Panc1 (cell line): Measurements from ENCODE around the gene NEMF. TPM values are rescaled to one million over a fixed set of nuclear protein-coding genes. Genes with fewer than 3 reads are reported as not detected.

ENCODE experiments used
- ATAC-seq: fragments of 200-7000 bp; cut with Tn5 transposase; 2 replicates; pipeline ENCODE4 v1.9.1; 2020; ENCODE audit warnings: mild to moderate bottlenecking, moderate library complexity
- BruUV-seq: library from RNA; stranded (reverse); fragments of 400-500 nt; replicated peaks from 2 replicates; lab custom pipeline; 2021; lab: Mats Ljungman, UMichigan
- CTCF ChIA-PET: fragments of 300-600 bp; sonication (Branson Sonifier 250); formaldehyde crosslinking; loops from one replicate; lab custom pipeline; 2022; ENCODE audit warnings: antibody characterized with exemption; lab: Charles Lee
- POLR2A ChIA-PET: fragments of 300-600 bp; sonication (Branson Sonifier 250); formaldehyde crosslinking; loops from one replicate; lab custom pipeline; 2022; ENCODE audit warnings: antibody characterized with exemption; lab: Charles Lee
- DNase-seq: peaks from one replicate; pipeline ENCODE4 v3.0.0-alpha.2; 2010; ENCODE audit warnings: low read depth, low spot score
- H3K27ac ChIP-seq: 2 replicates; pipeline ENCODE4 v1.5.1; 2011; ENCODE audit warnings: mild to moderate bottlenecking, low read length, inconsistent platforms
- H3K27me3 ChIP-seq: fragments of 200-500 bp; sonication (Bioruptor generic); 2 replicates; pipeline ENCODE4 v1.6.0; 2014; ENCODE audit warnings: low read length, inconsistent platforms; ENCODE audit not compliant: control insufficient read depth, insufficient read depth
- H3K36me3 ChIP-seq: fragments of 200-500 bp; sonication (Bioruptor generic); 2 replicates; pipeline ENCODE4 v1.5.1; 2014; ENCODE audit warnings: inconsistent platforms, mild to moderate bottlenecking, low read length, moderate library complexity; ENCODE audit not compliant: control insufficient read depth, insufficient read depth
- H3K4me1 ChIP-seq: 2 replicates; pipeline ENCODE4 v1.5.1; 2011; ENCODE audit warnings: inconsistent platforms, mild to moderate bottlenecking, low read length, moderate library complexity; ENCODE audit not compliant: control insufficient read depth, insufficient read depth
- H3K4me3 ChIP-seq, 2 experiments: 2 replicates each; pipeline ENCODE4 v1.5.1; 2011 to 2012; ENCODE audit warnings: low read depth in 2 of 2, low read length in 2 of 2, mild to moderate bottlenecking in 2 of 2, inconsistent platforms in 1 of 2, moderate library complexity in 1 of 2
- H3K9me3 ChIP-seq: fragments of 200-500 bp; sonication (Bioruptor generic); 2 replicates; pipeline ENCODE4 v1.5.1; 2014; ENCODE audit warnings: low read depth, mild to moderate bottlenecking, inconsistent platforms, low read length, moderate library complexity; ENCODE audit not compliant: control insufficient read depth, insufficient read depth
- POLR2AphosphoS5 ChIP-seq: IDR thresholded peaks from 2 replicates; pipeline ENCODE4 v1.6.1; 2012; ENCODE audit warnings: mild to moderate bottlenecking, low read depth, low read length, moderate library complexity
- REST ChIP-seq, 2 experiments: IDR thresholded peaks; 2 replicates each; pipeline ENCODE4 v1.6.1; 2011 to 2012; ENCODE audit warnings: low read depth in 2 of 2, control low read depth in 1 of 2, low read length in 1 of 2, mild to moderate bottlenecking in 1 of 2, moderate library complexity in 1 of 2; ENCODE audit not compliant: insufficient read depth in 1 of 2
- SIN3A ChIP-seq: IDR thresholded peaks from 2 replicates; pipeline ENCODE4 v1.6.1; 2012; ENCODE audit warnings: low read depth, mild to moderate bottlenecking, low read length, moderate library complexity, borderline replicate concordance; ENCODE audit not compliant: insufficient read depth
- TCF7L2 ChIP-seq: IDR thresholded peaks from 2 replicates; pipeline ENCODE4 v1.6.1; 2011; ENCODE audit warnings: mild to moderate bottlenecking, low read depth, low read length, inconsistent platforms
- in situ Hi-C: cut with HindIII; loops from 2 replicates; pipeline ENCODE4 v1.10.0; 2016; ENCODE audit warnings: low sequenced_read_pairs, low pct_unique_long_range_greater_than_20kb
- intact Hi-C: fragments of 100-400 bp; cut with micrococcal nuclease; formaldehyde crosslinking; loops from one replicate; pipeline ENCODE4 v1.10.0; 2022; ENCODE audit not compliant: unreplicated experiment
- total RNA-seq: library from RNA; stranded (reverse); gene quantifications from one replicate; pipeline ENCODE4 v1.2.1, GENCODE V29; 2021; ENCODE audit not compliant: unreplicated experiment
- TF ChIP-seq, protein P1 (sequence below): fragments of 450-650 bp; IDR thresholded peaks from 2 replicates; pipeline ENCODE4 v1.5.1; 2017; ENCODE audit warnings: mild to moderate bottlenecking

Gene NEMF
- total RNA-seq, 1 experiment from 2014 or later: 38.3 TPM

DNA sequence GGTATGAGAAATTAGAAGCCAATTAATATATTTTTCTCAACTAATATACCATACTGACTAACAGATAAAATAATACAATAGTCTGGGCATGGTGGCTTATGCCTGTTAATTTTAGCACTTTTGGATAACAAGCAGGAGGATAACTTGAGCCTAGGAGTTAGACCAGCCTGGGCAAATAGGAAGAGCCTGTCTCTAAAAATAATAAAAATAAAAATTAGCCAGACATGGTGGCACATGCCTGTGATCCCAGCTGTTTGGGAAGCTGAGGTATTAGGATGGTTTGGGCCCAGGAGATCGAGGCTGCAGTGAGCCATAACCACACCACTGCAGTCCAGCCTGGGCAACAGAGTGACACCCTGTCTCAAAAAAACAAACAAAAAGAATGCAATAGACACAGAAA is 60.0 kb downstream of the NEMF start:
- no peak for ATAC-seq

GRCh38 chr14:49786315-49786714 is 66.3 kb downstream of the NEMF start:
- intact Hi-C loops: no loop called here
- no peaks in the 10 kb centered on the region for H3K9me3 ChIP-seq
- H3K36me3 ChIP-seq: peaks cover 41% of the 10 kb centered on the region
- ChIA-PET CTCF (no interaction called here), POLR2A (no interaction called here)
- H3K4me1 ChIP-seq: no peaks in the 10 kb centered on the region
- no peak overlapping the region for H3K4me3 ChIP-seq
- no peak overlapping the region for H3K27ac ChIP-seq
- H3K27me3 ChIP-seq: no peaks in the 10 kb centered on the region
- TF ChIP-seq REST (IDR thresholded peaks at IDR 0.05; ENCODE audit: insufficient read depth in 1 of 2, low read depth in 2 of 2, low read length in 1 of 2) (no peak), SIN3A (no peak)
- ATAC-seq (no peak), DNase-seq (no peak)
- in situ Hi-C loops: no loop called here
- BruUV-seq: no TSS peak

More for the DNA sequence above, 60.0 kb downstream of the NEMF start:
- TF ChIP-seq SIN3A (no peak), TCF7L2 (no peak), POLR2AphosphoS5 (no peak), REST (IDR thresholded peaks at IDR 0.05; ENCODE audit: insufficient read depth in 1 of 2, low read depth in 2 of 2, low read length in 1 of 2) (no peak)
- TF ChIP-seq, protein P1, sequence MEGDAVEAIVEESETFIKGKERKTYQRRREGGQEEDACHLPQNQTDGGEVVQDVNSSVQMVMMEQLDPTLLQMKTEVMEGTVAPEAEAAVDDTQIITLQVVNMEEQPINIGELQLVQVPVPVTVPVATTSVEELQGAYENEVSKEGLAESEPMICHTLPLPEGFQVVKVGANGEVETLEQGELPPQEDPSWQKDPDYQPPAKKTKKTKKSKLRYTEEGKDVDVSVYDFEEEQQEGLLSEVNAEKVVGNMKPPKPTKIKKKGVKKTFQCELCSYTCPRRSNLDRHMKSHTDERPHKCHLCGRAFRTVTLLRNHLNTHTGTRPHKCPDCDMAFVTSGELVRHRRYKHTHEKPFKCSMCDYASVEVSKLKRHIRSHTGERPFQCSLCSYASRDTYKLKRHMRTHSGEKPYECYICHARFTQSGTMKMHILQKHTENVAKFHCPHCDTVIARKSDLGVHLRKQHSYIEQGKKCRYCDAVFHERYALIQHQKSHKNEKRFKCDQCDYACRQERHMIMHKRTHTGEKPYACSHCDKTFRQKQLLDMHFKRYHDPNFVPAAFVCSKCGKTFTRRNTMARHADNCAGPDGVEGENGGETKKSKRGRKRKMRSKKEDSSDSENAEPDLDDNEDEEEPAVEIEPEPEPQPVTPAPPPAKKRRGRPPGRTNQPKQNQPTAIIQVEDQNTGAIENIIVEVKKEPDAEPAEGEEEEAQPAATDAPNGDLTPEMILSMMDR: no peak
- Histone ChIP-seq H3K4me3 (no peak overlapping the region), H3K9me3 (no peaks in the 10 kb centered on the region), H3K36me3 (peaks cover 22% of the 10 kb centered on the region), H3K27ac (no peak overlapping the region), H3K27me3 (no peaks in the 10 kb centered on the region), H3K4me1 (no peaks in the 10 kb centered on the region)
- POLR2A ChIA-PET: no interaction called here
- intact Hi-C loops (no loop called here), in situ Hi-C loops (no loop called here)
- CTCF ChIA-PET: no interaction called here
- no TSS peak for BruUV-seq
- no peak for DNase-seq
